Measurements from ENCODE around the gene PRRT4. TPM values are rescaled to one million over a fixed set of nuclear protein-coding genes. Genes with fewer than 3 reads are reported as not detected.

The PRRT4 gene
- total RNA-seq, 1 donor from 2014 or later, result 3.1 TPM

- no peak overlapping the region for H3K4me3 Mint-ChIP-seq
- no peaks in the 10 kb centered on the region for H3K4me1 Mint-ChIP-seq
- no peak for DNase-seq (ENCODE audit: low read depth, low spot score)
- no peak overlapping the region for H3K27ac Mint-ChIP-seq (ENCODE audit: unreplicated experiment)
- peaks cover 2% of the 10 kb centered on the region for H3K36me3 Mint-ChIP-seq (ENCODE audit: low read depth)
- H3K9me3 Mint-ChIP-seq, result no peaks in the 10 kb centered on the region
- no peak for TF ChIP-seq CTCF (conservative IDR thresholded peaks at IDR 0.05)
- no peaks in the 10 kb centered on the region for H3K27me3 Mint-ChIP-seq (ENCODE audit: low read depth)
Measured at GRCh38 chr7:128323459-128324367, 37.8 kb downstream of the PRRT4 start.

DNA sequence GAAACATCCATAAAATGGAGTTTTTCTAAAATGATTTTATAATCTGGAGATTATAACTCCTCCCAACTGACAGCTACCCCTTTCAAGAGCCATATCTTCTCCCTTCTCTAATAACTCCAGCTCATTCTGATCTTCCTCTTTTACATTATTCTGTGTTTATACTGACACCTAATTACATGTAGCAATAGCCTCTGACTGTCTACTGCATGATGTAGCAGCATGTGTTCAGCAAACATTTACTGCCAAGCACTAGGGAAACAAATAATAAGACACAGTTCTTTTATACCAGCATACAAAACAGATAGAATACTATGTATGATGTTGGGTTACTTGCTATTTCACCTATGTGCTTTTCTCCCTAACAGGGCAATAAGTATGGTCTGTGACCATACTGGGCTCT lies 38.5 kb downstream of the PRRT4 start:
- TF ChIP-seq CTCF (conservative IDR thresholded peaks at IDR 0.05), result no peak
- Mint-ChIP-seq H3K27me3 (ENCODE audit: low read depth) (no peaks in the 10 kb centered on the region), H3K27ac (ENCODE audit: unreplicated experiment) (no peak overlapping the region), H3K4me3 (no peak overlapping the region), H3K9me3 (no peaks in the 10 kb centered on the region), H3K36me3 (ENCODE audit: low read depth) (peaks cover 2% of the 10 kb centered on the region), H3K4me1 (no peaks in the 10 kb centered on the region)
- no peak for DNase-seq (ENCODE audit: low read depth, low spot score)

GRCh38 chr7:128322040-128322643 lies 39.3 kb downstream of the PRRT4 start:
- no peaks in the 10 kb centered on the region for H3K27me3 Mint-ChIP-seq (ENCODE audit: low read depth)
- peaks cover 9% of the 10 kb centered on the region for H3K36me3 Mint-ChIP-seq (ENCODE audit: low read depth)
- no peak overlapping the region for H3K27ac Mint-ChIP-seq (ENCODE audit: unreplicated experiment)
- H3K4me3 Mint-ChIP-seq, result no peak overlapping the region
- no peaks in the 10 kb centered on the region for H3K4me1 Mint-ChIP-seq
- peak; percentile 62 for TF ChIP-seq CTCF (conservative IDR thresholded peaks at IDR 0.05)
- no peaks in the 10 kb centered on the region for H3K9me3 Mint-ChIP-seq
- no peak for DNase-seq (ENCODE audit: low read depth, low spot score)

GRCh38 chr7:128321044-128321422 lies 40.5 kb downstream of the PRRT4 start:
- TF ChIP-seq CTCF (conservative IDR thresholded peaks at IDR 0.05), result no peak
- H3K36me3 Mint-ChIP-seq (ENCODE audit: low read depth), result peaks cover 13% of the 10 kb centered on the region
- H3K27me3 Mint-ChIP-seq (ENCODE audit: low read depth), result no peaks in the 10 kb centered on the region
- H3K4me1 Mint-ChIP-seq, result no peaks in the 10 kb centered on the region
- no peak for DNase-seq (ENCODE audit: low read depth, low spot score)
- no peak overlapping the region for H3K4me3 Mint-ChIP-seq
- H3K9me3 Mint-ChIP-seq, result no peaks in the 10 kb centered on the region
- no peak overlapping the region for H3K27ac Mint-ChIP-seq (ENCODE audit: unreplicated experiment)

GRCh38 chr7:128318691-128319090 lies 42.8 kb downstream of the PRRT4 start:
- Mint-ChIP-seq H3K9me3 (no peaks in the 10 kb centered on the region), H3K27ac (ENCODE audit: unreplicated experiment) (no peak overlapping the region), H3K36me3 (ENCODE audit: low read depth) (peaks cover 20% of the 10 kb centered on the region), H3K4me3 (no peak overlapping the region), H3K27me3 (ENCODE audit: low read depth) (no peaks in the 10 kb centered on the region), H3K4me1 (no peaks in the 10 kb centered on the region)
- TF ChIP-seq CTCF (conservative IDR thresholded peaks at IDR 0.05), result no peak
- no peak for DNase-seq (ENCODE audit: low read depth, low spot score)

Measured in neural crest cell (in vitro differentiated cells).